T-helper 2 cell treated with Interferon-gamma antibody and Interleukin-4, amounts not matched to agents 5 μg/mL and 100 μg/mL, for 36 hours (primary cell): Measurements from ENCODE around the gene RNASET2.

ENCODE experiments used
- DNase-seq: peaks from one replicate; pipeline ENCODE4 v3.0.0; 2021; ENCODE audit warnings: low spot score
- H3K27ac Mint-ChIP-seq: one replicate; pipeline ENCODE4 v1.8.0; 2021; ENCODE audit warnings: mild to moderate bottlenecking, mixed read lengths
- H3K27me3 Mint-ChIP-seq: one replicate; pipeline ENCODE4 v1.8.0; 2021; ENCODE audit warnings: low read depth, mixed read lengths
- H3K36me3 Mint-ChIP-seq: one replicate; pipeline ENCODE4 v1.8.0; 2021; ENCODE audit warnings: low read depth, mixed read lengths
- H3K4me1 Mint-ChIP-seq: one replicate; pipeline ENCODE4 v1.8.0; 2021; ENCODE audit warnings: low read depth, mixed read lengths
- H3K4me3 Mint-ChIP-seq: one replicate; pipeline ENCODE4 v1.8.0; 2022; ENCODE audit warnings: mild to moderate bottlenecking, moderate library complexity, mixed read lengths
- H3K9me3 Mint-ChIP-seq: one replicate; pipeline ENCODE4 v1.8.0; 2021; ENCODE audit warnings: mixed read lengths

The RNASET2 gene

DNA sequence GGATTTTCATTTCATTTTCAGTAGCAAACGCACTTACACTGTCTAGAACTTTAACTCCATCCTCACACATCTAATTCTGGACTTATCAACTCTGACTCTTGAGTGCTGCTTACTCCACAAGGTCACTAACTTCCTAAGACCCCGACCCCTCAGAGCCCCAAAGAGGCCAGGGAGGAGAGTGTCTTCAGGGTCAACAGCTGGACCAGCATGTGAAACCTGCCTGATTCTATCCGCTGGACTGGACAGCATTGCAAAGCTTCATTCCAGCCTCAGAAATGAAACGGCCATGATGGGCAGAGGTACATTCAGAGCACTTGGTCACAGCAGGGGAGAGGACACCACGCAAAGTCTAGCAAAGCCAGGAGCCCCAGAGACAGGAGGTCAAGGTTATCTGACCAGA lies 9.1 kb downstream of the RNASET2 start:
- no peaks in the 10 kb centered on the region for H3K9me3 Mint-ChIP-seq
- H3K27me3 Mint-ChIP-seq = no peaks in the 10 kb centered on the region
- no peak overlapping the region for H3K4me3 Mint-ChIP-seq
- no peak for DNase-seq
- peaks cover 39% of the 10 kb centered on the region for H3K4me1 Mint-ChIP-seq
- H3K27ac Mint-ChIP-seq = no peak overlapping the region
- H3K36me3 Mint-ChIP-seq = peaks cover 68% of the 10 kb centered on the region

DNA sequence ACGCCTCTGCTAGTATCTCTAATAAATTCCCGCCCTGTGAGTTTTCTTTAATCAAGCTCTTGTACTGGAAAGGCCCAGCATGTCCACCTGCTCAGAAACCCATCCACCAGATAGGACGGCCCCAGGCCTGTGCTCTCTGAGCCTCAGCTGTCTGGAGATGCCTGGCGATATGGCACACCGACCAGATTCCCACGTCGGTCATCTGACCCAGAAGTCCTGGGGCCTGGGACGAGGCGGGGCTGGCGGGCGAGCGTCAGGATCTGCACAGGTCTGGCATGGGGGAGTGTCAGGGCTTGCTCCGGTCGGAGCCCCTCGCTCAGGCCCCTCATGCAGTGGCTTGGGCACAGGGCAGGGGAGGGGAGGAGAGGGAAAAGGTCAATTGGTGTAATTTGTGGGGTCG lies 10.2 kb downstream of the RNASET2 start:
- DNase-seq = no peak
- Mint-ChIP-seq H3K36me3 (peaks cover 70% of the 10 kb centered on the region), H3K4me1 (peaks cover 38% of the 10 kb centered on the region), H3K4me3 (no peak overlapping the region), H3K27ac (no peak overlapping the region), H3K27me3 (no peaks in the 10 kb centered on the region), H3K9me3 (no peaks in the 10 kb centered on the region)

DNA sequence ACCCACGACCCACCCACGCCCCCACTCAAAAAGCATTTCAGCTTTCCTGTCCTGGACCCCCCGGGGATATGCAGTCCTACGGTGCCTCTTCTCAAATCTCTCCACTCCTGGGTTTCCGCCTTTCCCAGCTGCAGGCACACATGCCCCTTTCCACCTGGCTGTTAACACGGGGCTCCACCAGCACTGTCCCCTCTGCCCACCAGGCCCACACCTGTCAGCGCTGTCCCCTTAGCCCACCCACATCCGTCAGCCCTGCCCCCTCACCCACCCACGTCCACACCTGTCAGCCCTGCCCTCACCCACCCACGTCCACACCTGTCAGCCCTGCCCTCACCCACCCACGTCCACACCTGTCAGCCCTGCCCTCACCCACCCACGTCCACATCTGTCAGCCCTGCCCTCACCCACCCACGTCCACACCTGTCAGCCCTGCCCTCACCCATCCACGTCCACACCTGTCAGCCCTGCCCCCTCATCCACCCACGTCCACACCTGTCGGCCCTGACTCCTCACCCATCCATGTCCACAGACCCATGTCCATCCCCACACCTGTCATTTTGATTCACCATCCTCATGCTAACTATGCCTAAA lies 11.6 kb downstream of the RNASET2 start:
- H3K27me3 Mint-ChIP-seq = no peaks in the 10 kb centered on the region
- H3K36me3 Mint-ChIP-seq = peaks cover 64% of the 10 kb centered on the region
- H3K4me3 Mint-ChIP-seq = no peak overlapping the region
- peak overlapping the region; percentile 59 for H3K27ac Mint-ChIP-seq
- no peaks in the 10 kb centered on the region for H3K9me3 Mint-ChIP-seq
- DNase-seq = no peak
- H3K4me1 Mint-ChIP-seq = peaks cover 25% of the 10 kb centered on the region

DNA sequence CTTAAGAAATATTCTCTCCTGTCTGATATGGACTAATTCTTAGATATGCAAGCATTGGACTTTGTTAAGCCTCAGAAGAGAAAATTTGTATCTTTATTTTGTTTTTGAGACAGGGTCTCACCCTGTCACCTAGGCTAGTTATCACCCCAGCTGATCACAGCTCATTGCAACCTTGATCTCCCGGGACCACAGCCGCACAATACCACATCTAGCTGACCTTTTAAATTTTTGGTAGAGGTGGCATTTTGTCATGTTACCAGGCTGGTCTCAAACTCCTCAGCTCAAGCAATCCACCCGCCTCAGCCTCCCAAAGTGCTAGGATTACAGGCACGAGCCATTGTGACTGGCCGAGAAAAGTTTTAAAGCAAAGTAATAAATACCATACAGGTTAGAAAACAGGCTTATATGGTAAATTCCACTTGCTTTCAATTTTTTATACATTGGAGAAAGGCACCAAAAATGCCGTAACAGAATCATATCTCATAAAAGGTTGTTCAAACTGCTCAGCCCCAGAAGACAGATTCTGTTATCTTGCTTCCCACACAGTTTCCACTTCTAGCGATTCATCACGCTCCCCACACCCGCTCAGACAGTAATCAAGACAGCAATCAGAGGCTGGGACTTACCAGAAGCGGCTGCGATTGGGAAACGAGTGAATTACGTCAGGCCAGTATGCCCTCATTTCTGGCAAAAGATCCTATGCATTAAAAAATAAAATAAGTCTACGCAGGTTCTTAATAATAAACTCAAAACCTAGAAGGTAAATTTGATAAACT lies 13.8 kb downstream of the RNASET2 start:
- Mint-ChIP-seq H3K9me3 (no peaks in the 10 kb centered on the region), H3K36me3 (peaks cover 65% of the 10 kb centered on the region), H3K4me3 (peak overlapping the region; percentile 58), H3K4me1 (peaks cover 21% of the 10 kb centered on the region), H3K27ac (peak overlapping the region; percentile 57), H3K27me3 (no peaks in the 10 kb centered on the region)
- peak; percentile 86 for DNase-seq

DNA sequence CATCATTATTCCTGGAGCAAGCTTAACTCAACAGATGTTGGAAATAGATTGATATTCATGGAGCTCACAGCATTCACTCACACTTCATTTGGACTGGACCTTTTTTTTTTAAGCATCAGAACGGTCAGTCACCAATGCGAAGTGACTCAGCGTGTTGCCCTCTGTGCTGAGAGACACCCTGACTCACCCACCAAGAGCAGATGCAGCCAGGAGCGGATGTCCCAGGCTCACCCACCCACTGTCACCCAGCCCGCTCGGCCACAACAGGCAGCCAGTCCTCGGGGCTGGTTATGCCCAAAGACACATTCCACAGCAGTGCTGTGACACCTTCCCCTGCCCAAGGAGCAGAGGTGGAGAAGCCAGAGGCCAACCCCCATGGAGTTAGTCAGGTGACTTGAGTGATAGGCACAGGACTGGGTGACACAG lies 15.7 kb downstream of the RNASET2 start:
- Mint-ChIP-seq H3K9me3 (no peaks in the 10 kb centered on the region), H3K4me3 (no peak overlapping the region), H3K27me3 (no peaks in the 10 kb centered on the region), H3K36me3 (peaks cover 62% of the 10 kb centered on the region), H3K27ac (no peak overlapping the region), H3K4me1 (peaks cover 31% of the 10 kb centered on the region)
- no peak for DNase-seq

DNA sequence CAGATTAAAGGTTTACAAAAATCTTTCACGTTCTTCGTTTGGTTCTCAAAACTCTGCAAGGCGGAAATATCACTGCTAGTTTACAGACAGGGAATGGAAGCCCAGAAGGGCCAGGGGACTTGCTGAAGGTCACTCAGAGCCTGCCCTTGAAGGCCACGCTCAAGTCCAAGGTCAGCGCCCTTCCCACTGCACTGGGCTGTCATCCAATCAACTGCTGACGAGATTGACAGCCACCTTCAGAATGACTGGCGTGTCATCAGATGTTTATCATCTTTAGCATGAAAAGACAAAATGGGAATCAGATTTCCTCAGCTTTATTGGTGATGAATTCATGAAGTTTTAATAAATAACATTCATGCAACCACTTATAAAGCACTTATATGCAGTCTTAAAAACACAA lies 16.5 kb downstream of the RNASET2 start:
- no peak for DNase-seq
- Mint-ChIP-seq H3K4me3 (no peak overlapping the region), H3K4me1 (peaks cover 31% of the 10 kb centered on the region), H3K27ac (no peak overlapping the region), H3K36me3 (peaks cover 61% of the 10 kb centered on the region), H3K27me3 (no peaks in the 10 kb centered on the region), H3K9me3 (no peaks in the 10 kb centered on the region)

DNA sequence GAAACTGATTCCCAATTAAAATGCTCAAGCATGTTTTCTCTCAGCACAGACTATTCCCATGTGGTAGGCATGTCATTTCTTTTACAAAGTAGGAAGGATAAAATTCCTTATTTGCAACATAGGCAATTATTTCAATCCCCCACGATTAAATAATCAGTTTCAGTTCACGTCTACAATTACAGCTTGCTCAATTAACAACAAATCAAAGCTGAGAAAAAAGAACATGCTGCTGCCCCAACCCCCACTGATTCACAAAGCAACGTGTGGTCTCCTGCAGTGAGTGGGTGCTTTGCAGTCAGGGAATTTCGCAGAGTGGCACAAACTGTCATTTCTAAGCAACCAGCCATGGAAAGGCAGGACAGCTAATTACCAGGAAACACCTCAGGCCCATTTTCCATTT lies 17.0 kb downstream of the RNASET2 start:
- Mint-ChIP-seq H3K27ac (no peak overlapping the region), H3K9me3 (no peaks in the 10 kb centered on the region), H3K4me3 (no peak overlapping the region), H3K4me1 (peaks cover 31% of the 10 kb centered on the region), H3K36me3 (peaks cover 66% of the 10 kb centered on the region), H3K27me3 (no peaks in the 10 kb centered on the region)
- no peak for DNase-seq

DNA sequence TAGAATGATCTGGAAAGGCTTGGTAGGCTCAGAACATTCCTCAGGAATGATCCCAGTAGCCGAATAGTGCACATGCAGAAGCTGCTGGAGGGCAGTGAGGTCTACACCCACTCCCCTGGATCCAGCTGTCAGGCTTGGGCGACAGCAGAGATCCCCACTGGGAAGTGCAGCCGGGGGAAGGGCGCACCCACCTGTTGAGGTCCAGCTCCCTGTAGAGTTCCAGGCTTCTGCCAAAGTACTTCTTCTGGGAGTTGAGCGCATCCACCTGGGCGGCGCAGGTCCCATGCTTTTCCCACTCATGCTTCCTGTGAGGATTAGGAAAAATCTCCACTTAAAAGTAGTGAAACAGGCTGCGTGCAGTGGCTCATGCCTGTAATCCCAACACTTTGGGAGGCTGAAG lies 17.6 kb downstream of the RNASET2 start:
- Mint-ChIP-seq H3K27me3 (no peaks in the 10 kb centered on the region), H3K9me3 (no peaks in the 10 kb centered on the region), H3K27ac (no peak overlapping the region), H3K4me1 (peaks cover 31% of the 10 kb centered on the region), H3K36me3 (peaks cover 71% of the 10 kb centered on the region), H3K4me3 (no peak overlapping the region)
- DNase-seq = no peak

DNA sequence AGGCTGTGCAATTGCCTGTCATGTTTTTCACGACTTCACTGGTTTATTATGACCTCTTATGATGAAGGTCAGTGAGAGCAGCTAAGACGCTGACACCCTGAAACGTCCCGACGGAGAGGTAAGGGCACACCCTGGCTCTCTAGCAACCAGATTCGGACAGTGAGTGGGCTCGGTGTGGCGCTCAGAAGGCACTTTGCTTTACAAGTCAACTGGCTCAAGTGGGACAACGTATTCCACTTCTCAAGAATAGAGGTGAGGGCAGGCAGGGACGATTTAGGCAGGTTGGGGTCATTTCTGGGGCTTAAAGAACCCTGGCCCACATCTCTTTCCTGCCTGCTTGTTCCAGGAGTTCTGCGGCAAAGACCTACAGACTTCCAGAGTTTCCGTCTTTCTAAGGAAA lies 18.2 kb downstream of the RNASET2 start:
- Mint-ChIP-seq H3K36me3 (peaks cover 69% of the 10 kb centered on the region), H3K4me1 (peaks cover 28% of the 10 kb centered on the region)

DNA sequence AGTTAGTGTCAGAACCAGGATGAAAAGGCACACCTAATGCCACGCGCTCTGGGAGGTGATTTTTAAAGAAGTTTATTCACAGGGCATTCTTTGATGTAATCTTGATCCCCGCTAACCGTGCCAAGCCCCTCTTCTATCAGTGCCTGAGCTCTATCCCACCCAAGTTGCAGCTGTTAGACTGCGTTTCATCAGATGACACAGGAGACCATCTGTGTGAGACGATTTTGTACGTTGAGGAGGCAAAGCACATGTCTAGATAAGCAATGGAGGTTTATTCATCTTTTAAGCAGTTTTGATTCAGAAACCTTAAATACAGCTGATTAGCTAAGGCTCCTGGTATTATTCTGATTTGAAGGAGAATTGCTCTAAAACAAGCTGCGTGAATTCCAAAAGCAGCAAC lies 18.6 kb downstream of the RNASET2 start:
- no peak for DNase-seq
- H3K36me3 Mint-ChIP-seq = peaks cover 69% of the 10 kb centered on the region
- no peak overlapping the region for H3K27ac Mint-ChIP-seq
- no peak overlapping the region for H3K4me3 Mint-ChIP-seq
- no peaks in the 10 kb centered on the region for H3K27me3 Mint-ChIP-seq
- H3K4me1 Mint-ChIP-seq = peaks cover 23% of the 10 kb centered on the region
- H3K9me3 Mint-ChIP-seq = no peaks in the 10 kb centered on the region

More for the DNA sequence above, 18.2 kb downstream of the RNASET2 start:
- H3K4me3 Mint-ChIP-seq = no peak overlapping the region
- no peaks in the 10 kb centered on the region for H3K9me3 Mint-ChIP-seq
- no peaks in the 10 kb centered on the region for H3K27me3 Mint-ChIP-seq
- no peak overlapping the region for H3K27ac Mint-ChIP-seq
- DNase-seq = no peak

DNA sequence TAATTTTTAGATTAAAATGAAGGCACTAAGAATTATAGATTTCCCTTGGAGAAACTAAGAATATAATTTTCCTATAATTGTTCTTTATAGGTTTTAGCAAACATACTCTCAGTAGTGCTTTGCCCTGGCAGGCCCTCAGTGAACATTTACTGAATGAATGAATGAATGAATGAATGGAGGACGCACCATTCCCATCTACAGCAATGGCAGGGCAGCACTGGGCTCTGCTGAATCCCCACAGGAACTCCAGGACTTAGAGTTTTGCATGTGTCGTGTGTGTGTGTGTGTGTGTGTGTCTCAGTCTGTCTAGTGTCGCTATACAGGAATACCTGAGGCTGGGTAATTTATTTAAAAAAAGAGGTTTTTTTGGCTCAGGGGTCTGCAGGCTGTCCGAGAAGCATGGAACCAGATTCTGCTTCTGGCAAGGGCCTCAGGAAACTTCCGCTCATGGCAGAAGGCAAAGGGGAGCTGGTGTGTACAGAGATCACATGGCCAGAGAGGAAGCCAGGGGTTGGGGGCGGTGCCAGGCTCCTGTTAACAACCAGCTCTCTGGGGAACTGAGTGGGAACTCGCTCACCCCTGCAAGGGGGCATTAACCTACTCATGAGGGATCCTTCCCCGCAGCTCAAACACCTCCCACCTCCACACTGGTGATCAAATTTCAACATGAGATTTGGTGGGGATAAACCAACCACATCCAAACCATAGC lies 20.1 kb downstream of the RNASET2 start:
- H3K27ac Mint-ChIP-seq = no peak overlapping the region
- DNase-seq = no peak
- peaks cover 70% of the 10 kb centered on the region for H3K36me3 Mint-ChIP-seq
- H3K4me1 Mint-ChIP-seq = peaks cover 12% of the 10 kb centered on the region
- H3K27me3 Mint-ChIP-seq = no peaks in the 10 kb centered on the region
- H3K9me3 Mint-ChIP-seq = no peaks in the 10 kb centered on the region
- no peak overlapping the region for H3K4me3 Mint-ChIP-seq

DNA sequence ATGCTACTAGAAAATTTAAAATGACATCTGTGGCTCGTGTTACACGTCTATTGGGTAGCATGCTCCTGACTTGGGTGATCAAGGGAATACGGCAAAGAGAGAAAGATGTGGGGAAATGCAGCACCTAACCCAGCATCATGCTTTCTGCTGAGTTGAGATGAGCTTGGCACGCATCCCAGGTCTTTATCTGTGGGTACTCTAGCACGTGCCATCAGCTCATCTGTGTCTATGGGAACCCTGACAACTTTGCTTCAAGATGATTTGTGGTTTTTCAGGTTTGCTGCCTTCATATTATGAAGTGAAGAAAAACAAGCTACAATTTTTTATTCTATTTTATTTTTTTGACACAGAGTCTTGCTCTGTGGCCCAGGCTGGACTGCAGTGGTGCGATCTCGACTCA lies 21.0 kb downstream of the RNASET2 start:
- Mint-ChIP-seq H3K36me3 (peaks cover 69% of the 10 kb centered on the region), H3K4me1 (peaks cover 10% of the 10 kb centered on the region), H3K4me3 (no peak overlapping the region), H3K27me3 (no peaks in the 10 kb centered on the region), H3K27ac (no peak overlapping the region), H3K9me3 (no peaks in the 10 kb centered on the region)
- DNase-seq = no peak

DNA sequence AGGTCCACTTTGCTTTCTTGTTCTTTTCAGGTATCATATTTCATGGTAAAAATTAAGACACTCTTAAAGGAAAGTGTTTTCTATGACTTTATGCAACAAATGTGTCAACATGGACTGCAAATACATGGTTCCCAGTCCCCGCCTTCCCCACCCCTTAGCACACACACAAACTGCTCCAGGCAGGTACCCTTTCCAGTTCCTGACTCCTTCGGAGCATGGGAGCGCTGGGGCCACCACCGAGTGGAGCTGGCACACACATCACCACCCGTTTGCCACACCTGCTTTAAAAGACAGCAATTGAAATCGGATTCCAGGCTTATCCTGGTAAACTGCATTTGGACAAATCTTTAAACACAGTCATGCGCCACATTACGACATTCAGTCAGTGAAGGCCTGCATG lies 22.2 kb downstream of the RNASET2 start:
- H3K27me3 Mint-ChIP-seq = no peaks in the 10 kb centered on the region
- H3K27ac Mint-ChIP-seq = no peak overlapping the region
- H3K9me3 Mint-ChIP-seq = no peaks in the 10 kb centered on the region
- no peak for DNase-seq
- H3K4me1 Mint-ChIP-seq = peaks cover 10% of the 10 kb centered on the region
- peaks cover 65% of the 10 kb centered on the region for H3K36me3 Mint-ChIP-seq
- no peak overlapping the region for H3K4me3 Mint-ChIP-seq

DNA sequence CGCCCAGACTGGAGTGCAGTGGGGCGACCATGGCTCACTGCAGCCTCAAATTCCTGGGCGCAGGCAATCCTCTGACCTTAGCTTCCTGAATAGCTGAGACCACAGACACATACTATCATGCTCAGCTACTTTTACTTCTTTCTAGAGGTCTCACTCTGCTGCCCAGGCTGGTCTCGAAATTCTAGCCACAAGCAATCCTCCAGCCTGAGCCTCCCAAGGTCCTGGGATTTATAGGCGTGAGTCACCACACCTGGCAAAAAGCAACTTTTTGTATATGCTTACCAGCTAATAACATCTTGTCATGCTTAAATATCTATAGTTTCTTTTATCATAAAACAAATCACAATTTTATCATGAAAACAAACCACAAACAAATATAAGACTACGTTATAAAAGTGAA lies 23.0 kb downstream of the RNASET2 start:
- Mint-ChIP-seq H3K4me1 (peaks cover 10% of the 10 kb centered on the region), H3K27me3 (no peaks in the 10 kb centered on the region), H3K36me3 (peaks cover 67% of the 10 kb centered on the region), H3K9me3 (no peaks in the 10 kb centered on the region), H3K27ac (no peak overlapping the region), H3K4me3 (no peak overlapping the region)
- no peak for DNase-seq
